Mesothelial cell of epicardium (in vitro differentiated cells): ENCODE measurements around the gene PBX2. TPM values are rescaled to one million over a fixed set of nuclear protein-coding genes. Genes with fewer than 3 reads are reported as not detected.

Experiments used
- DNase-seq, 2 experiments: peaks; one replicate each; pipeline ENCODE4 v3.0.0; 2021; ENCODE audit warnings: low spot score in 2 of 2; ENCODE audit not compliant: unreplicated experiment in 2 of 2
- H3K27ac Mint-ChIP-seq: 2 replicates; pipeline ENCODE4 v1.8.0; 2021; ENCODE audit warnings: mixed read lengths
- H3K27me3 Mint-ChIP-seq: 2 replicates; pipeline ENCODE4 v1.8.0; 2021; ENCODE audit warnings: low read depth, mixed read lengths
- H3K36me3 Mint-ChIP-seq: 2 replicates; pipeline ENCODE4 v1.8.0; 2021; ENCODE audit warnings: mixed read lengths
- H3K4me1 Mint-ChIP-seq: 2 replicates; pipeline ENCODE4 v1.8.0; 2021; ENCODE audit warnings: mixed read lengths
- H3K4me3 Mint-ChIP-seq: 2 replicates; pipeline ENCODE4 v1.8.0; 2021; ENCODE audit warnings: mild to moderate bottlenecking, moderate library complexity, mixed read lengths
- H3K9me3 Mint-ChIP-seq: 2 replicates; pipeline ENCODE4 v1.8.0; 2021; ENCODE audit warnings: mixed read lengths
- CTCF ChIP-seq: fragments of 200-600 bp; sonication (generic); IDR thresholded peaks from one replicate; pipeline ENCODE4 v1.5.0; 2021; ENCODE audit warnings: antibody characterized with exemption; ENCODE audit not compliant: unreplicated experiment
- total RNA-seq: library from RNA; stranded (reverse); gene quantifications from 3 replicates; pipeline ENCODE4 v1.2.1, GENCODE V29; 2021

Gene PBX2
- total RNA-seq, 1 donor from 2014 or later, result 236 TPM

GRCh38 chr6:32200711-32201475, 10.9 kb upstream of the PBX2 start:
- Mint-ChIP-seq H3K9me3 (no peaks in the 10 kb centered on the region), H3K36me3 (no peaks in the 10 kb centered on the region), H3K4me1 (peaks cover 11% of the 10 kb centered on the region), H3K27me3 (peaks cover 10% of the 10 kb centered on the region), H3K4me3 (no peak overlapping the region), H3K27ac (no peak overlapping the region)
- no peak for DNase-seq
- TF ChIP-seq CTCF, result no peak

- Mint-ChIP-seq H3K4me3 (no peak overlapping the region), H3K36me3 (no peaks in the 10 kb centered on the region), H3K9me3 (no peaks in the 10 kb centered on the region), H3K27ac (no peak overlapping the region), H3K4me1 (peaks cover 24% of the 10 kb centered on the region), H3K27me3 (peaks cover 3% of the 10 kb centered on the region)
- no peak for DNase-seq
- no peak for TF ChIP-seq CTCF
Measured at GRCh38 chr6:32198866-32199265, 8.9 kb upstream of the PBX2 start.

- Mint-ChIP-seq H3K9me3 (no peaks in the 10 kb centered on the region), H3K4me3 (no peak overlapping the region), H3K4me1 (peaks cover 28% of the 10 kb centered on the region), H3K27ac (peak overlapping the region; percentile 12), H3K36me3 (no peaks in the 10 kb centered on the region), H3K27me3 (peaks cover under 1% of the 10 kb centered on the region)
- TF ChIP-seq CTCF, result no peak
- no peak for DNase-seq
Measured at GRCh38 chr6:32198345-32198696, 8.3 kb upstream of the PBX2 start.

- Mint-ChIP-seq H3K27ac (peak overlapping the region; percentile 100), H3K4me3 (peak overlapping the region; percentile 94), H3K36me3 (no peaks in the 10 kb centered on the region), H3K27me3 (no peaks in the 10 kb centered on the region), H3K9me3 (no peaks in the 10 kb centered on the region), H3K4me1 (peaks cover 38% of the 10 kb centered on the region)
- DNase-seq, result no peak
- TF ChIP-seq CTCF, result no peak
Measured at GRCh38 chr6:32196682-32197616, 6.9 kb upstream of the PBX2 start.

GRCh38 chr6:32195902-32196681, 6.1 kb upstream of the PBX2 start:
- peak; percentile 64 to 76 for DNase-seq
- peak overlapping the region; percentile 100 for H3K27ac Mint-ChIP-seq
- peak overlapping the region; percentile 94 for H3K4me3 Mint-ChIP-seq
- no peaks in the 10 kb centered on the region for H3K36me3 Mint-ChIP-seq
- H3K4me1 Mint-ChIP-seq, result peaks cover 46% of the 10 kb centered on the region
- peak; percentile 24 for TF ChIP-seq CTCF
- H3K9me3 Mint-ChIP-seq, result no peaks in the 10 kb centered on the region
- no peaks in the 10 kb centered on the region for H3K27me3 Mint-ChIP-seq
